ENCODE measurements around the gene RASSF5.
"Not testable (repeated sequence)": the region's sequence is repeated elsewhere in the genome, so short reads cannot be mapped to it uniquely, and the experiment has no call there.

The RASSF5 gene

DNA sequence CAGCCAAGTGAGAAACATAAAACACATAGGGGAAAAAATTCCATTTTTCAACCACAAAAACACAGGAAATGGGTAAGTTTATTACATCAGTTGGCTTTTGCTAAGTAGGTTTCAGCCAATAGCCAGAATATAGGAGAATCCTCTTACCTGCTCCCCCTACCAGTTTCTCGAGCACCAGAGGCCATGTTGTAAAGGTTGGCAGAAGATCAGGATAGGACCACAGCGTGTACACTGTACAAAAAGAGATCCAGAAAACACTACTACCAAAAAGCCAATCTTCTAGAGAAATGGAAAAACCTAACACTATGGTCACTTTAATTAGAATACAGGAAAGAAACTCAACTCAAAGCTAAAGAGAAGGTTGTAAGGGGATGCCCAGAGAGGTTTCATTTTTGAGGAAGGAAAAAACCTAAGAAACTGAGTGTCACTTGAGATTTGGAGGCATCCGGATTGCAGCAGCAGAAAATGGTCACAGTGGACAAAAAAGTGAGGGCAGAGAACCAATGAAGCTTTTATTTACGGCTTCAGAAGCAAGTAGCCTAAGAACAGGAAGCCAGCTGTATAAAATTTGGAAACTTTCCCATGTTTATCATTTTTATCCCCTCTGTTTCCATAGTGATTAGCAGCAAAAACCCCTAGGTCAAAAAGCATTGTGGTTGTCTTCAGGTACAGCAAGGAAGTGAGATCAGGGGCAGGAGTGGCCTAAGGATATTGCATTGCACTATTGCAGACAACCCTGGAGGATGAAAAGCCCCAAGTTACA lies 102.1 kb downstream of the RASSF5 start:
- no peak overlapping the region for H3K27ac ChIP-seq
- TF ChIP-seq, protein P1, sequence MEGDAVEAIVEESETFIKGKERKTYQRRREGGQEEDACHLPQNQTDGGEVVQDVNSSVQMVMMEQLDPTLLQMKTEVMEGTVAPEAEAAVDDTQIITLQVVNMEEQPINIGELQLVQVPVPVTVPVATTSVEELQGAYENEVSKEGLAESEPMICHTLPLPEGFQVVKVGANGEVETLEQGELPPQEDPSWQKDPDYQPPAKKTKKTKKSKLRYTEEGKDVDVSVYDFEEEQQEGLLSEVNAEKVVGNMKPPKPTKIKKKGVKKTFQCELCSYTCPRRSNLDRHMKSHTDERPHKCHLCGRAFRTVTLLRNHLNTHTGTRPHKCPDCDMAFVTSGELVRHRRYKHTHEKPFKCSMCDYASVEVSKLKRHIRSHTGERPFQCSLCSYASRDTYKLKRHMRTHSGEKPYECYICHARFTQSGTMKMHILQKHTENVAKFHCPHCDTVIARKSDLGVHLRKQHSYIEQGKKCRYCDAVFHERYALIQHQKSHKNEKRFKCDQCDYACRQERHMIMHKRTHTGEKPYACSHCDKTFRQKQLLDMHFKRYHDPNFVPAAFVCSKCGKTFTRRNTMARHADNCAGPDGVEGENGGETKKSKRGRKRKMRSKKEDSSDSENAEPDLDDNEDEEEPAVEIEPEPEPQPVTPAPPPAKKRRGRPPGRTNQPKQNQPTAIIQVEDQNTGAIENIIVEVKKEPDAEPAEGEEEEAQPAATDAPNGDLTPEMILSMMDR (conservative IDR thresholded peaks at IDR 0.05) = no peak

DNA sequence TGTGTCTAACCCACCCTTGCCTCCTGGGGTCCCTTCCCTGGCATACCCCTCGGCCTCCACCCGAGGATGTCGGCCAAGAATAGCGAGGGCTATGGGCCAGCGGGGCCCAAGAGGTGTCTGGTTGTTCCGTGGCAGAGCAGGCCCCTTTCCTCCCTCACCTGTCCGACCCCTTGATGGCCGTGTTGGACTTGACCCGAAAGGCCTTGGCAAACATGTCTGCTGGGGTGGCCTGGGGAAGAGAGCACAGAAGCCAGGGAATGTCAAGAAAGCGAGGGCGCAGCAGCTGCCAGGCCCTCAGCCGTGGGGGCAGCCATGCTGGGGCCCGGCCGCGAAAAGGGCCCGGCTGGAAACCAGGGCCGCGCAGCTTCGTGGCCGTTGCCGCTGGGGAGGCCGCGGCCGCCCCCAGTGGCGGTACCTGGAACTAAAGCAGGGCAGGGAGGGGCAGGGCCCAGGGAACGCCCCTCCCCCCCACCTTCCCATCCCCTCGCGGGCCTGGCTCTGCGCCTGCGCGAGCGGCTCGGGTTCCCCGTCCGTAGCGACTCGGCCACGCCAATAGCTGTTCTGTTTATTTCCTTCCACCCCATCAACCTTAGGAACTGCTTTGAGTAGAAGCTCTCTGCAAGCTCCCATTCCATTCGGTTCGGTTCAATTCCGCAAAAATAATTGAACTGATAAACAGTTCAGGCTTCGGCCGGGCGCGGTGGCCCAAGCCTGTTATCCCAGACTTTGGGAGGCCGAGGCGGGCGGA lies 105.0 kb downstream of the RASSF5 start, which contains the start of gene EIF2D:
Gene EIF2D (minus strand): TSS at position 337 of the 748 bp plus-strand sequence. CDS start 123 bp downstream, at position 214.
- TF ChIP-seq, protein P1 (conservative IDR thresholded peaks at IDR 0.05) = peak; percentile 95
- peak within 1 kb of the TSS; percentile 86 for H3K27ac ChIP-seq

DNA sequence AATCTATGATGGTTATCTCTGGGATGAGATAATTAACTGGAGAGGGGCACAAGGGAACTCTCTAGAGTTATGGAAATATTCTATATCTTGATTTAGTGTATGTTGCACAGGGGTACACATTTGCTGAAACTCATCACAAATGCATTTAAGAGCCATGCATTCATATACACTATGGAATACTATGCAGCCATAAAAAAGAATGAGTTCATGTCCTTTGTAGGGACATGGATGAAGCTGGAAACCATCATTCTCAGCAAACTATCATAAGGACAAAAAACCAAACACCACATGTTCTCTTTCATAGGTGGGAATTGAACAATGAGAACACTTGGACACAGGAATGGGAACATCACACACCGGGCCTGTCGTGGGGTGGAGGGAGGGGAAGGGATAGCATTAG lies 119.1 kb downstream of the RASSF5 start:
- not testable (repeated sequence) for H3K27ac ChIP-seq

DNA sequence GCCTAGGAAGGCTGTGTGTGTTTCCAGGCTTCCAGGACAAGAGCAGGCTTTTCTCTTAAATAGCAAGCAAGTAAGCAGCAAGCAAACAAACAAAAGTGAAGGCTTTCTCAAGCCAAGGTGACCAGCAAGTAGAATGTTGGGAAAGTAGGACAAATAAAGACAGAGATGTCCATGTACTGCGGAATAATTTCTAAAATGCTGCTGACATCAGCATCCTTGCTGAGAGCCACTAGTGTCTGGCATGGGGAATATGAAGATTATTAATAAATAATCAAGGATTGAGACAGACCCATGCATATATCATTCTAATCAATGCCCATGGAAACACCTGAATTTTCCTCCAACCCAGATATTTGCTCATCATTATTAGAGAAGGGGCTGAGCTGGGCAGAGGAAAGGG lies 121.6 kb downstream of the RASSF5 start:
- no peak overlapping the region for H3K27ac ChIP-seq
- TF ChIP-seq, protein P1 (conservative IDR thresholded peaks at IDR 0.05) = no peak

DNA sequence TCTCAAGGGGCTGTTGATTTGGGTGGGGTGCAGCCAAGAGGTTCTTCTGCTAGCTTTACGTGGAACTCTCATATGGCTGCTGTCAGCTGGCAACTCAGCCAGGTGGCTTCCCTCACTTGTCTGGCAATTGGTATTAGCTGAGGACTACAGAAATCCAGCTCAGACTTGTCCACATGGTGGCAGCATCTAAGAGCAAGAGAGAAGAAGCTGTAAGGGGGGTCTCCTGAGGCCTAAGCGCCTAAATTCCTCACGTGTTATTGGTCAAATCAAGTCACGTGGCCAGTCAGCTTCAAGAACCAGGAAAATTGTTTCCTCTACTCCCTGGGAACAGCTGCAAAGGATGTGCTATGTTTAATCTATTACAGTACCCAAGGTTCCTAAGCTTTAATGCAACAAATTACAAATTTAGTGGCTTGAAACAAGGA lies 123.8 kb downstream of the RASSF5 start:
- TF ChIP-seq, protein P1 (conservative IDR thresholded peaks at IDR 0.05) = peak; percentile 71
- H3K27ac ChIP-seq = no peak overlapping the region

DNA sequence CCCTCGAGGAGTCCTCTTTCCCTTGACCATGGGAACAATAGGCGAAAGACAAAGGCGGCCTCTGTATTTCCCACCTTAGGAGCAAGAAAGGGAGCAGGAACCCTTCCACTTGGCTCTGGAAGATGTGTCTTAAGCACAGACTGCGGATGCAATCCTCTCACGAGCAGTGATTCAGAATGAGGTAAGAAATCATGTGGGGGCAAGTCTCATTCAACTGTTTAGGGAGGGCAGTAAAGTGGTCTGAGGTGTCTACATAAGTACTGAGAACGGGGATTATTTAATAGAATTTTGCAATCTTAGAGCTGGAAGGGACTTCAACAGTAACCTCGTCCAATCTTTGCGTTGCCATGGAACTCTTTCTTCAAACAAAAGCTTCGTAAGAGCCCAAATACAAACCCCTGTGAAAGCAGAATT lies 126.4 kb downstream of the RASSF5 start:
- TF ChIP-seq, protein P1 (conservative IDR thresholded peaks at IDR 0.05) = no peak
- no peak overlapping the region for H3K27ac ChIP-seq

DNA sequence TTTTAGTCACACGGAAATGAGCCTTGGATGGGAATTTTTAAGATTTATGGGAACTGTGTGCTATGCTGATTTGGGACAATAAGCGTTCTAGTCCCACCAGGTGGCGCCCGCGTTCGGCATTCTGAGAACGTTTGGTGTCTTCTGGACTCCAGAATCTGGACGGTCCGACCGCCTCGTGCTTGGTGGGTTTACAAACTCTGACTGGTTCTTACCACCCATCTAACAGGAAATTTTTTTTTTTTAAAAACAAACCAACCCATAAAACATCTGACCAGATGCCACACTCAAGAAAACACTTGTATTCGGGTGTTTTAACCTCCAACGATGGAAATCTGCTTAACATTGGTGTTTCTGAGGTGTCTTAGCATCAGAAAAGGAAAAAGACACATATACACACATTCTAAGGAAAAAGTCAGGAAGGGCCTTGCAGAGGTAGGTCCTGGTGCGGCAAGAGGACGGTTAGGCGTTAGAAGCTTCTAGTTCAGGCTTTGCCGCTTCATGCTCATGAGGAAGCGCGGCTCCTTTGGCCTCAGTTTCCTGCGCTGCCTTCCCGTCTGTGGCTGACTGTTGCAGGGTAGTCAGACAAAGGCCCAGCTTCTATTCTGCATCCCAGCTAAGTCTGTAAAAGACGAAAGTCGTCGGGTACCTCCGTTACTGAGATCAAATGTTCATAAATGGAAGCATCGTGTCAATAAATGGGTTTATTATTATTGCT lies 127.2 kb downstream of the RASSF5 start:
- TF ChIP-seq, protein P1 (conservative IDR thresholded peaks at IDR 0.05) = peak; percentile 91
- peak overlapping the region; percentile 58 for H3K27ac ChIP-seq

Measured in VCaP (cell line).